Omental fat pad (tissue), 4 donors: ENCODE measurements around the gene KIF3C. TPM values are rescaled to one million over a fixed set of nuclear protein-coding genes. Genes with fewer than 3 reads are reported as not detected.

Experiments used
- ATAC-seq: fragments of 150-250 bp; one replicate; pipeline ENCODE4 v1.9.1; 2016; ENCODE audit warnings: mild to moderate bottlenecking, moderate library complexity; ENCODE audit not compliant: low FRiP score
- DNase-seq: peaks from one replicate; pipeline ENCODE4 v3.0.0-alpha.2; 2019; ENCODE audit warnings: low spot score
- CTCF ChIP-seq, 3 donors: fragments of 450-650 bp; IDR thresholded peaks; one replicate each; pipeline ENCODE4 v1.5.1; 2016 to 2017; ENCODE audit warnings: antibody characterized with exemption in 3 of 3, mild to moderate bottlenecking in 3 of 3, moderate library complexity in 2 of 3
- total RNA-seq, 4 donors: library from RNA; depleted of rRNA; stranded (reverse); fragments of >200 nt; gene quantifications; one replicate each; pipeline ENCODE4 v1.1.0, GENCODE V29; 2016

Gene KIF3C
- total RNA-seq, 4 donors from 2014 or later, result 1.2 to 6.2 (median 2.7) TPM

GRCh38 chr2:25996844-25997243 lies 14.5 kb upstream of the KIF3C start:
- no peak for DNase-seq
- no peak for TF ChIP-seq CTCF (IDR thresholded peaks at IDR 0.05)
- no peak for ATAC-seq

GRCh38 chr2:25994509-25994908 lies 12.2 kb upstream of the KIF3C start:
- TF ChIP-seq CTCF (IDR thresholded peaks at IDR 0.05), result no peak
- DNase-seq, result no peak
- no peak for ATAC-seq

GRCh38 chr2:25993049-25993448 lies 10.8 kb upstream of the KIF3C start:
- ATAC-seq, result no peak
- TF ChIP-seq CTCF (IDR thresholded peaks at IDR 0.05), result no peak
- no peak for DNase-seq

- DNase-seq, result no peak
- no peak for ATAC-seq
- TF ChIP-seq CTCF (IDR thresholded peaks at IDR 0.05), result no peak
Observed at GRCh38 chr2:25992556-25992955, 10.3 kb upstream of the KIF3C start.

GRCh38 chr2:25991965-25992364 lies 9.7 kb upstream of the KIF3C start:
- DNase-seq, result no peak
- TF ChIP-seq CTCF (IDR thresholded peaks at IDR 0.05), result no peak
- ATAC-seq, result no peak

GRCh38 chr2:25989154-25989553 lies 6.9 kb upstream of the KIF3C start:
- DNase-seq (no peak), ATAC-seq (no peak)
- no peak for TF ChIP-seq CTCF (IDR thresholded peaks at IDR 0.05)

GRCh38 chr2:25988134-25988533 lies 5.8 kb upstream of the KIF3C start:
- no peak for TF ChIP-seq CTCF (IDR thresholded peaks at IDR 0.05)
- DNase-seq (no peak), ATAC-seq (no peak)
